Measurements from ENCODE around the gene ABTB1. TPM values are rescaled to one million over a fixed set of nuclear protein-coding genes. Genes with fewer than 3 reads are reported as not detected.

Gene ABTB1
- total and polyA plus RNA-seq, 9 of the 15 experiments (the other 6 are each of a cell fraction or from before 2014, with no cell fraction given) = 0.04 to 2.3 (median 0.55) TPM; not detected in 1

DNA sequence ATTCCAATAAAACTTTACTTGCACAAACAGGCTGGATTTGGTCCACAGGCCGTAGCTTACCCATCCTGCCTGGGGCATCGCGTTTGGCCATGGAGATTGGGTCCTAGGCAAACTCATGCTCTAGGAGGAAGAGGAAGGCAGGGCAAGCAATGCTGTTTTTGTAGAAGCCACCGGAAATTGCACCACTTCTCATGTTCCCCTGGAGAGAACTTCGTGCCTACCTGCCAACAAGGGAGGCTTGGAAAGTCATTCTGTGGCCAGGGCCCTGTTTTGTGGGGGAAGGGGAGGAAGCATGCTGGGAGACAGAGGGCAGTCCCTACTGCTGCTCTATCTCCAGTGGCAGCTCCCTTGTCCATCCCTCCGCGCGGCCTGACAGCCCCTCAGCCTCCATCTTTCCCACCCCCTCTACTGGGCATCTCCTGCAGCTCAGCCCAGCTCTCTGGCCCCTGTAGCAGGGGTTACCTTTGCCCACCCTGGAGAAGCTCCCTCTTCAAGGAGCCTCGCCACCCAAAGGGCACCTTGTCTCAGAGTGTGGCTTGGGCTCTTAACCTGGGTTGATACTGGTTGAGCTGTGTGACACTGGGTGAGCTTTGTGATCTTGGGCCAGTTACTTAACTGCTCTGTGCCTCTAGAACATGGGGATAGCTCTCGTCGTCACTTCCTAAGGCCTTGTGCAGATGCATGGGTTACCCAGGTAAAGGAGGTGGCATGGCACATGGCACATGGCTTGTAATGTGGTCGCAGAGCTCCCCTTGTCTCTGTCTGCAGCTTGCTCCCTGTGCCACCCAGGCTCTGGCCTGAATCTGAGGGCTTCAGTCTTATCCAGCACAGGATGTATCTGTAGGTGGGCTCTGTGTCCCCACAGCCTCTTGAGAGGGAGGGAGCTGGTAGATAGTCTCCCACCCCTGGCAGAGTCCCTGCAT, 6.1 kb downstream of the ABTB1 start:
- no peaks in the 10 kb centered on the region for H3K79me2 ChIP-seq (ENCODE audit: control insufficient read depth, insufficient read depth, low read length)
- H3K4me2 ChIP-seq (ENCODE audit: insufficient read depth, low read length) = no peak overlapping the region
- in situ Hi-C loops (cut with MboI) (no loop called here), intact Hi-C loops (cut with micrococcal nuclease) (no loop called here)
- no peak overlapping the region for H3K9ac ChIP-seq (ENCODE audit: insufficient read depth in 1 of 2, low read depth in 2 of 2, low read length in 2 of 2)
- 24% methylated on average over 10 of the region's 12 CpGs for WGBS (ENCODE audit: insufficient coverage, low coverage, missing lambda C conversion rate)
- no TSS peak for BruUV-seq (replicated peaks)
- no peaks in the 10 kb centered on the region for H3K27me3 ChIP-seq (ENCODE audit: control insufficient read depth in 2 of 2, insufficient read depth in 2 of 2, low read length in 2 of 2)
- ChIA-PET CTCF (ENCODE audit: low intra/inter-chr PET ratio) (no interaction called here), POLR2A (interaction anchor here (1.0 to 1.1 kb wide), 2 partner anchors 18 to 83 kb away, joined by 4 read pairs; no protein-coding TSS in a partner anchor)
- no peak overlapping the region for H3K4me3 ChIP-seq
- FAIRE-seq = no peak
- H3K9me3 ChIP-seq (replicated peaks; ENCODE audit: control insufficient read depth, insufficient read depth, low read depth, low read length) = no peaks in the 10 kb centered on the region
- H4K20me1 ChIP-seq (replicated peaks; ENCODE audit: control insufficient read depth, insufficient read depth, low read length) = no peaks in the 10 kb centered on the region
- no peak overlapping the region for H3K27ac ChIP-seq (ENCODE audit: extremely low read depth, low read depth, low read length)
- ATAC-seq = no peak
- DNase-seq (ENCODE audit: extremely low read depth in 1 of 4, low spot score in 3 of 4) = no peak
- no peak overlapping the region for H2AFZ ChIP-seq (ENCODE audit: low read depth, low read length)
- H3K4me1 ChIP-seq (replicated peaks in 1 of 2; ENCODE audit: control insufficient read depth in 2 of 2, insufficient read depth in 2 of 2, low read length in 2 of 2) = peaks cover 0 to 25% of the 10 kb centered on the region in 2 experiments; a peak in 2 of 5 replicates
- no peaks in the 10 kb centered on the region for H3K9me1 ChIP-seq (ENCODE audit: control insufficient read depth, insufficient read depth, low read length)
- H3K36me3 ChIP-seq (ENCODE audit: control insufficient read depth, insufficient read depth, low read length) = no peaks in the 10 kb centered on the region
- no peak for TF ChIP-seq ZNF347 (CRISPR knock-in tag; IDR thresholded peaks at IDR 0.05; ENCODE audit: low read depth)
- no peak for TF ChIP-seq ZNF444 (CRISPR knock-in tag; IDR thresholded peaks at IDR 0.05)
- no peak for TF ChIP-seq JUN (IDR thresholded peaks at IDR 0.05; ENCODE audit: borderline replicate concordance, low read depth, low read length)
- no peak for TF ChIP-seq JUN (CRISPR knock-in tag; IDR thresholded peaks at IDR 0.05; ENCODE audit: borderline replicate concordance)
- TF ChIP-seq NFYB (IDR thresholded peaks at IDR 0.05; ENCODE audit: extremely low read depth, insufficient read length) = no peak
- no peak for TF ChIP-seq THRAP3 (IDR thresholded peaks at IDR 0.05; ENCODE audit: borderline replicate concordance)
- TF ChIP-seq ZSCAN29 (IDR thresholded peaks at IDR 0.05) = no peak
- TF ChIP-seq RAD21 (CRISPR knock-in tag; conservative IDR thresholded peaks at IDR 0.05 in 1 of 2, IDR thresholded peaks at IDR 0.05 in 1 of 2) = no peak
- TF ChIP-seq RBM15 (IDR thresholded peaks at IDR 0.05; ENCODE audit: insufficient read depth, low read length) = no peak
- no peak for TF ChIP-seq ZNF143 (CRISPR knock-in tag; IDR thresholded peaks at IDR 0.05)
- no peak for TF ChIP-seq MCM7 (IDR thresholded peaks at IDR 0.05)
- TF ChIP-seq NBN (IDR thresholded peaks at IDR 0.05; ENCODE audit: low read depth) = no peak
- TF ChIP-seq ZNF431 (CRISPR knock-in tag; IDR thresholded peaks at IDR 0.05) = no peak
- TF ChIP-seq, protein P1, sequence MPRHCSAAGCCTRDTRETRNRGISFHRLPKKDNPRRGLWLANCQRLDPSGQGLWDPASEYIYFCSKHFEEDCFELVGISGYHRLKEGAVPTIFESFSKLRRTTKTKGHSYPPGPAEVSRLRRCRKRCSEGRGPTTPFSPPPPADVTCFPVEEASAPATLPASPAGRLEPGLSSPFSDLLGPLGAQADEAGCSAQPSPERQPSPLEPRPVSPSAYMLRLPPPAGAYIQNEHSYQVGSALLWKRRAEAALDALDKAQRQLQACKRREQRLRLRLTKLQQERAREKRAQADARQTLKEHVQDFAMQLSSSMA (CRISPR knock-in tag; IDR thresholded peaks at IDR 0.05) = no peak
- TF ChIP-seq, protein P2, sequence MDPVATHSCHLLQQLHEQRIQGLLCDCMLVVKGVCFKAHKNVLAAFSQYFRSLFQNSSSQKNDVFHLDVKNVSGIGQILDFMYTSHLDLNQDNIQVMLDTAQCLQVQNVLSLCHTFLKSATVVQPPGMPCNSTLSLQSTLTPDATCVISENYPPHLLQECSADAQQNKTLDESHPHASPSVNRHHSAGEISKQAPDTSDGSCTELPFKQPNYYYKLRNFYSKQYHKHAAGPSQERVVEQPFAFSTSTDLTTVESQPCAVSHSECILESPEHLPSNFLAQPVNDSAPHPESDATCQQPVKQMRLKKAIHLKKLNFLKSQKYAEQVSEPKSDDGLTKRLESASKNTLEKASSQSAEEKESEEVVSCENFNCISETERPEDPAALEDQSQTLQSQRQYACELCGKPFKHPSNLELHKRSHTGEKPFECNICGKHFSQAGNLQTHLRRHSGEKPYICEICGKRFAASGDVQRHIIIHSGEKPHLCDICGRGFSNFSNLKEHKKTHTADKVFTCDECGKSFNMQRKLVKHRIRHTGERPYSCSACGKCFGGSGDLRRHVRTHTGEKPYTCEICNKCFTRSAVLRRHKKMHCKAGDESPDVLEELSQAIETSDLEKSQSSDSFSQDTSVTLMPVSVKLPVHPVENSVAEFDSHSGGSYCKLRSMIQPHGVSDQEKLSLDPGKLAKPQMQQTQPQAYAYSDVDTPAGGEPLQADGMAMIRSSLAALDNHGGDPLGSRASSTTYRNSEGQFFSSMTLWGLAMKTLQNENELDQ (CRISPR knock-in tag; IDR thresholded peaks at IDR 0.05; ENCODE audit: borderline replicate concordance) = no peak
- no peak for TF ChIP-seq SAP30 (IDR thresholded peaks at IDR 0.05; ENCODE audit: borderline replicate concordance, insufficient read depth, low read depth, low read length, poor library complexity, severe bottlenecking)
- TF ChIP-seq, protein P3, sequence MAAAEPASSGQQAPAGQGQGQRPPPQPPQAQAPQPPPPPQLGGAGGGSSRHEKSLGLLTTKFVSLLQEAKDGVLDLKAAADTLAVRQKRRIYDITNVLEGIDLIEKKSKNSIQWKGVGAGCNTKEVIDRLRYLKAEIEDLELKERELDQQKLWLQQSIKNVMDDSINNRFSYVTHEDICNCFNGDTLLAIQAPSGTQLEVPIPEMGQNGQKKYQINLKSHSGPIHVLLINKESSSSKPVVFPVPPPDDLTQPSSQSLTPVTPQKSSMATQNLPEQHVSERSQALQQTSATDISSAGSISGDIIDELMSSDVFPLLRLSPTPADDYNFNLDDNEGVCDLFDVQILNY (CRISPR knock-in tag; IDR thresholded peaks at IDR 0.05) = no peak

Data from K562 (cell line).